HepG2 (cell line): ENCODE data around the gene PPCS. TPM values are rescaled to one million over a fixed set of nuclear protein-coding genes. Genes with fewer than 3 reads are reported as not detected.

Source experiments
- ATAC-seq: fragments of 200-7000 bp; cut with Tn5 transposase; 3 replicates; pipeline ENCODE4 v1.9.1; 2020; ENCODE audit warnings: mild to moderate bottlenecking, moderate library complexity
- BruUV-seq: library from RNA; stranded (reverse); fragments of 400-500 nt; replicated peaks from 2 replicates; lab custom pipeline; 2021; lab: Mats Ljungman, UMichigan
- CTCF ChIA-PET: fragments of 300-600 bp; formaldehyde crosslinking; extraction: SDS; loops from one replicate; lab custom pipeline; 2021; ENCODE audit warnings: low total read pairs, inconsistent platforms, low intra/inter-chr PET ratio; lab: Yijun Ruan, JAX
- POLR2A ChIA-PET: fragments of 350-600 bp; sonication (Branson Sonifier 250); formaldehyde crosslinking; loops from one replicate; lab custom pipeline; 2020; ENCODE audit warnings: antibody characterized with exemption, inconsistent platforms; lab: Yijun Ruan, JAX
- DNase-seq: peaks from one replicate; pipeline ENCODE4 v3.0.0-alpha.2; 2015; ENCODE audit warnings: low spot score
- FAIRE-seq: peaks from 3 replicates; lab custom pipeline; 2011; peaks lifted over from hg19 to GRCh38; lab: Jason Lieb, UNC
- H2AFZ ChIP-seq: one replicate; pipeline ENCODE4 v1.6.1; 2011; ENCODE audit warnings: low read length, inconsistent platforms
- H3K27ac ChIP-seq: fragments of 300-600 bp; 3 replicates; pipeline ENCODE4 v1.8.0; 2011; ENCODE audit warnings: mixed run types, mild to moderate bottlenecking, mixed read lengths, low read length, inconsistent platforms; ENCODE audit not compliant: insufficient read depth; ENCODE audit errors: extremely low read length
- H3K27me3 ChIP-seq, 2 experiments: fragments of 200-600 bp in 1 of 2; 2 replicates in 1 of 2; 3 replicates in 1 of 2; pipeline versions ENCODE4 v1.6.0 to v1.8.0; 2011; ENCODE audit warnings: low read length in 2 of 2, mild to moderate bottlenecking in 2 of 2, moderate library complexity in 2 of 2, inconsistent platforms in 1 of 2; ENCODE audit not compliant: insufficient read depth in 2 of 2, control insufficient read depth in 1 of 2
- H3K36me3 ChIP-seq, 2 experiments: fragments of 200-600 bp in 1 of 2; replicated peaks in 1 of 2; 2 replicates in 1 of 2; 3 replicates in 1 of 2; pipeline versions ENCODE4 v1.5.1 to v1.8.0; 2011; ENCODE audit warnings: low read length in 2 of 2, inconsistent platforms in 1 of 2; ENCODE audit not compliant: insufficient read depth in 2 of 2, control insufficient read depth in 1 of 2
- H3K4me1 ChIP-seq: 2 replicates; pipeline ENCODE4 v1.5.1; 2012; ENCODE audit warnings: low read length, inconsistent platforms; ENCODE audit not compliant: insufficient read depth
- H3K4me2 ChIP-seq: 2 replicates; pipeline ENCODE4 v1.6.0; 2011; ENCODE audit warnings: low read depth, low read length, inconsistent platforms
- H3K4me3 ChIP-seq, 3 experiments: fragments of 200-600 bp in 1 of 3; sonication (generic), shearing (Covaris generic) in 1 of 3; replicated peaks in 1 of 3; 2 replicates each; pipeline ENCODE4 v1.5.1; 2011 to 2016; ENCODE audit warnings: low read length in 3 of 3, inconsistent platforms in 2 of 3, low read depth in 2 of 3, mild to moderate bottlenecking in 2 of 3, control low read depth in 1 of 3, mixed read lengths in 1 of 3; ENCODE audit not compliant: insufficient read depth in 1 of 3
- H3K79me2 ChIP-seq: one replicate; pipeline ENCODE4 v1.6.1; 2011; ENCODE audit warnings: low read length, inconsistent platforms; ENCODE audit not compliant: insufficient read depth
- H3K9ac ChIP-seq: 2 replicates; pipeline ENCODE4 v1.6.0; 2011; ENCODE audit warnings: mild to moderate bottlenecking, low read depth, low read length, inconsistent platforms; ENCODE audit not compliant: insufficient read depth
- H3K9me3 ChIP-seq: 2 replicates; pipeline ENCODE4 v1.5.1; 2012; ENCODE audit warnings: mild to moderate bottlenecking, low read length
- H4K20me1 ChIP-seq: 2 replicates; pipeline ENCODE4 v1.6.0; 2011; ENCODE audit warnings: inconsistent platforms, mild to moderate bottlenecking, low read length, moderate library complexity; ENCODE audit not compliant: insufficient read depth
- CENPBD1 ChIP-seq: sonication (generic); formaldehyde crosslinking; IDR thresholded peaks from 2 replicates; pipeline ENCODE4 v1.8.0; 2022; ENCODE audit warnings: missing genetic modification reagents, low read depth, mild to moderate bottlenecking, borderline replicate concordance
- DNMT3B ChIP-seq: conservative IDR thresholded peaks from 2 replicates; pipeline ENCODE4 v1.6.1; 2016; ENCODE audit warnings: missing biosample characterization, control low read depth
- GTF3A ChIP-seq: sonication (generic); formaldehyde crosslinking; conservative IDR thresholded peaks from 2 replicates; pipeline ENCODE4 v1.4.0; 2020; ENCODE audit warnings: mild to moderate bottlenecking, missing genetic modification reagents
- PTBP1 ChIP-seq: fragments of 200-400 bp; formaldehyde crosslinking; IDR thresholded peaks from 2 replicates; pipeline ENCODE4 v1.6.1; 2018; ENCODE audit warnings: low read length, low read depth; ENCODE audit not compliant: poor library complexity, severe bottlenecking
- SP2 ChIP-seq: sonication (generic); formaldehyde crosslinking; IDR thresholded peaks from 2 replicates; pipeline ENCODE4 v1.5.1; 2020; ENCODE audit warnings: mild to moderate bottlenecking, missing genetic modification reagents
- ZNF382 ChIP-seq: sonication (generic); formaldehyde crosslinking; IDR thresholded peaks from 2 replicates; pipeline ENCODE4 v1.5.0; 2020; ENCODE audit warnings: missing genetic modification reagents, mild to moderate bottlenecking, borderline replicate concordance
- ZNF614 ChIP-seq: IDR thresholded peaks from 2 replicates; pipeline ENCODE4 v1.6.1; 2018; ENCODE audit warnings: missing biosample characterization, missing genetic modification reagents, inconsistent platforms, borderline replicate concordance
- ZUFSP ChIP-seq: sonication (generic); formaldehyde crosslinking; IDR thresholded peaks from 2 replicates; pipeline ENCODE4 v1.9.0; 2021; ENCODE audit warnings: missing genetic modification reagents, mild to moderate bottlenecking, borderline replicate concordance
- WGBS: methylation state at CpG from one replicate; pipeline ENCODE4 v1.1.6; 2017; ENCODE audit warnings: low lambda C conversion rate; 5-methylcytosine and 5-hydroxymethylcytosine counted together
- in situ Hi-C: cut with HindIII; loops from 2 replicates; pipeline ENCODE4 v1.10.0; 2017; ENCODE audit warnings: low pct_unique_long_range_greater_than_20kb; ENCODE audit not compliant: extremely low pct_ligation_motif_present
- intact Hi-C: fragments of 100-400 bp; cut with micrococcal nuclease; formaldehyde crosslinking; loops from one replicate; pipeline ENCODE4 v1.10.0; 2022; ENCODE audit not compliant: unreplicated experiment
- polyA plus RNA-seq, 8 experiments: library from polyadenylated mRNA; depleted of rRNA in 3 of 8; stranded (reverse) in 7 of 8; unstranded in 1 of 8; fragments of >200 nt; fragmentation: Illumina TruSeq in 4 of 8; extraction: Trizol in 4 of 8; gene quantifications; 2 replicates each; pipeline versions ENCODE4 v1.2.1 to v1.2.3, GENCODE V29; 2011 to 2016; ENCODE audit warnings: low read depth in 4 of 8, missing spikeins in 1 of 8, mixed read lengths in 1 of 8; ENCODE audit not compliant: insufficient read depth in 1 of 8
- total RNA-seq, 5 experiments: library from RNA; depleted of rRNA; stranded (reverse); fragments of >200 nt; fragmentation: Illumina TruSeq; extraction: Trizol; gene quantifications; 2 replicates each; pipeline ENCODE4 v1.2.3, GENCODE V29; 2016; ENCODE audit warnings: low read depth in 1 of 5
- TF ChIP-seq, protein P1 (sequence below): sonication (generic); formaldehyde crosslinking; IDR thresholded peaks from 2 replicates; pipeline ENCODE4 v1.4.0; 2020; ENCODE audit warnings: missing genetic modification reagents, borderline replicate concordance

The PPCS gene
- total and polyA plus RNA-seq, 2 of the 13 experiments (the other 11 are each of a cell fraction or from before 2014, with no cell fraction given): 13.4 to 38.9 TPM

- Histone ChIP-seq H2AFZ (no peak overlapping the region), H4K20me1 (no peaks in the 10 kb centered on the region), H3K27me3 (no peaks in the 10 kb centered on the region), H3K79me2 (no peaks in the 10 kb centered on the region), H3K4me2 (no peak overlapping the region), H3K9ac (no peak overlapping the region), H3K4me1 (peaks cover 42% of the 10 kb centered on the region), H3K36me3 (no peaks in the 10 kb centered on the region), H3K4me3 (no peak overlapping the region), H3K27ac (no peak overlapping the region), H3K9me3 (no peaks in the 10 kb centered on the region)
- DNase-seq: no peak
- FAIRE-seq: no peak
- ChIA-PET CTCF (no interaction called here), POLR2A (no interaction called here)
- no peak for TF ChIP-seq PTBP1
- TF ChIP-seq GTF3A: no peak
- no peak for TF ChIP-seq ZUFSP (CRISPR knock-in tag)
- TF ChIP-seq ZNF382 (CRISPR knock-in tag): no peak
- no TSS peak for BruUV-seq
- ATAC-seq: no peak
- in situ Hi-C loops (no loop called here), intact Hi-C loops (no loop called here)
- WGBS: 95% methylated on average over 4 of the region's 4 CpGs
These were observed 23.6 kb upstream of the PPCS start for GRCh38 chr1:42432714-42433113.

DNA sequence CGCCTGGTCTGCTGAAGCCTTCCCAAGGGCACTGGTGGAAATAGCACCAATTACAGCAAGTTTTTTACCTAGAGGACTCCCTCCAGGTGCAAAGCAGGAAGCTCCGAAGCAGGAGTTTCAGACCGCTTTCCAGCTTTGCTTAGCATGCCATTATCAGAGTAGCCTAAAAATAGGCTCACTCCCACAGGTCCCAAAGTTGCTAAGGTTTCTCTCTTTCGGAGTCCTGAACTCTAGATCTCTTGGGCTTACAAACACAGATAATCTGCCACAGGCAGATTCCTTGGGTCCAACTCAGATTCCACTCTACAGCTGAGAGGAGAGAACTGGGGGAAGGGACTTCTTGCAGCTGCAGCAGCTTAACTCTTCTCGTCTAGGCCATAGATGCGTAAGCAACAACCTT, 23.0 kb upstream of the PPCS start:
- intact Hi-C loops: no loop called here
- no peak overlapping the region for H3K4me3 ChIP-seq
- peaks cover 42% of the 10 kb centered on the region for H3K4me1 ChIP-seq
- no peaks in the 10 kb centered on the region for H4K20me1 ChIP-seq
- no TSS peak for BruUV-seq
- FAIRE-seq (no peak), ATAC-seq (no peak), DNase-seq (no peak)
- H3K27ac ChIP-seq: no peak overlapping the region
- 68% methylated on average over 6 of the region's 6 CpGs for WGBS
- in situ Hi-C loops: no loop called here
- H3K9ac ChIP-seq: no peak overlapping the region
- ChIA-PET CTCF (no interaction called here), POLR2A (no interaction called here)
- no peaks in the 10 kb centered on the region for H3K9me3 ChIP-seq
- H2AFZ ChIP-seq: no peak overlapping the region
- H3K79me2 ChIP-seq: no peaks in the 10 kb centered on the region
- no peak overlapping the region for H3K4me2 ChIP-seq
- TF ChIP-seq DNMT3B (CRISPR knock-in tag) (no peak), SP2 (no peak), ZNF614 (no peak), CENPBD1 (no peak)
- TF ChIP-seq, protein P1, sequence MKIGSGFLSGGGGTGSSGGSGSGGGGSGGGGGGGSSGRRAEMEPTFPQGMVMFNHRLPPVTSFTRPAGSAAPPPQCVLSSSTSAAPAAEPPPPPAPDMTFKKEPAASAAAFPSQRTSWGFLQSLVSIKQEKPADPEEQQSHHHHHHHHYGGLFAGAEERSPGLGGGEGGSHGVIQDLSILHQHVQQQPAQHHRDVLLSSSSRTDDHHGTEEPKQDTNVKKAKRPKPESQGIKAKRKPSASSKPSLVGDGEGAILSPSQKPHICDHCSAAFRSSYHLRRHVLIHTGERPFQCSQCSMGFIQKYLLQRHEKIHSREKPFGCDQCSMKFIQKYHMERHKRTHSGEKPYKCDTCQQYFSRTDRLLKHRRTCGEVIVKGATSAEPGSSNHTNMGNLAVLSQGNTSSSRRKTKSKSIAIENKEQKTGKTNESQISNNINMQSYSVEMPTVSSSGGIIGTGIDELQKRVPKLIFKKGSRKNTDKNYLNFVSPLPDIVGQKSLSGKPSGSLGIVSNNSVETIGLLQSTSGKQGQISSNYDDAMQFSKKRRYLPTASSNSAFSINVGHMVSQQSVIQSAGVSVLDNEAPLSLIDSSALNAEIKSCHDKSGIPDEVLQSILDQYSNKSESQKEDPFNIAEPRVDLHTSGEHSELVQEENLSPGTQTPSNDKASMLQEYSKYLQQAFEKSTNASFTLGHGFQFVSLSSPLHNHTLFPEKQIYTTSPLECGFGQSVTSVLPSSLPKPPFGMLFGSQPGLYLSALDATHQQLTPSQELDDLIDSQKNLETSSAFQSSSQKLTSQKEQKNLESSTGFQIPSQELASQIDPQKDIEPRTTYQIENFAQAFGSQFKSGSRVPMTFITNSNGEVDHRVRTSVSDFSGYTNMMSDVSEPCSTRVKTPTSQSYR (CRISPR knock-in tag): no peak
- no peaks in the 10 kb centered on the region for H3K36me3 ChIP-seq
- no peaks in the 10 kb centered on the region for H3K27me3 ChIP-seq
